ENCODE data around the gene LMF2.
"Not testable (repeated sequence)": the region's sequence is repeated elsewhere in the genome, so short reads cannot be mapped to it uniquely, and the experiment has no call there.

The LMF2 gene

GRCh38 chr22:50523458-50523805 lies 15.9 kb upstream of the LMF2 start:
- no peak for DNase-seq

- no peak for DNase-seq
These were observed 15.4 kb upstream of the LMF2 start for GRCh38 chr22:50522806-50523438.

GRCh38 chr22:50522208-50522805 lies 14.8 kb upstream of the LMF2 start:
- DNase-seq = no peak

- DNase-seq = no peak
These were observed 14.2 kb upstream of the LMF2 start for GRCh38 chr22:50521710-50522109.

GRCh38 chr22:50520826-50521453 lies 13.4 kb upstream of the LMF2 start:
- DNase-seq = no peak

- DNase-seq = not testable (repeated sequence)
These were observed 12.7 kb upstream of the LMF2 start for GRCh38 chr22:50520184-50520583.

GRCh38 chr22:50519151-50519550 lies 11.6 kb upstream of the LMF2 start:
- DNase-seq = no peak

- no peak for DNase-seq
These were observed 11.1 kb upstream of the LMF2 start for GRCh38 chr22:50518606-50519005.

GRCh38 chr22:50517495-50518260 lies 10.2 kb upstream of the LMF2 start:
- no peak for DNase-seq

GRCh38 chr22:50516891-50517290 lies 9.4 kb upstream of the LMF2 start:
- DNase-seq = no peak

GRCh38 chr22:50516068-50516467 lies 8.6 kb upstream of the LMF2 start:
- no peak for DNase-seq

- no peak for DNase-seq
These were observed 5.7 kb upstream of the LMF2 start for GRCh38 chr22:50513175-50513574.

- peak in 1 of 3 experiments; percentile 22 for DNase-seq
These were observed 1.4 kb upstream of the LMF2 start for GRCh38 chr22:50508897-50509296.

GRCh38 chr22:50507991-50508884 lies 736 bp upstream of the LMF2 start, which contains the start of gene NCAPH2:
NCAPH2 (plus strand) TSS chr22:50508224; CDS start chr22:50508338, 114 bp downstream.
- DNase-seq = peak; percentile 82 to 97 (median 95)

- DNase-seq = peak in 1 of 3 experiments; percentile 87
These were observed 686 bp downstream of the LMF2 start for GRCh38 chr22:50506611-50507420.

GRCh38 chr22:50505776-50506610 lies 1.5 kb downstream of the LMF2 start:
- DNase-seq = peak in 2 of 3 experiments; percentile 76 to 93

- DNase-seq = no peak
These were observed 2.2 kb downstream of the LMF2 start for GRCh38 chr22:50505276-50505775.

- DNase-seq = no peak
These were observed 2.9 kb downstream of the LMF2 start for GRCh38 chr22:50504369-50505211.

- DNase-seq = no peak
These were observed 3.9 kb downstream of the LMF2 start for GRCh38 chr22:50503475-50504145.
